SU-DHL-6 (cell line): ENCODE results near the gene LRRC7.

ENCODE experiments used
- EZH2phosphoT487 ChIP-seq: fragments of 200-600 bp; sonication (generic), shearing (Covaris generic); conservative IDR thresholded peaks from 2 replicates; pipeline ENCODE4 v1.6.1; 2018; ENCODE audit warnings: mild to moderate bottlenecking, antibody characterized with exemption, low read length, moderate library complexity, mixed read lengths
- TF ChIP-seq, protein P1 (sequence below): fragments of 200-600 bp; sonication (generic); IDR thresholded peaks from one replicate; pipeline ENCODE4 v1.5.1; 2017; ENCODE audit warnings: antibody characterized with exemption, mild to moderate bottlenecking, low read length, moderate library complexity; ENCODE audit not compliant: insufficient read depth, poor library complexity, severe bottlenecking

DNA sequence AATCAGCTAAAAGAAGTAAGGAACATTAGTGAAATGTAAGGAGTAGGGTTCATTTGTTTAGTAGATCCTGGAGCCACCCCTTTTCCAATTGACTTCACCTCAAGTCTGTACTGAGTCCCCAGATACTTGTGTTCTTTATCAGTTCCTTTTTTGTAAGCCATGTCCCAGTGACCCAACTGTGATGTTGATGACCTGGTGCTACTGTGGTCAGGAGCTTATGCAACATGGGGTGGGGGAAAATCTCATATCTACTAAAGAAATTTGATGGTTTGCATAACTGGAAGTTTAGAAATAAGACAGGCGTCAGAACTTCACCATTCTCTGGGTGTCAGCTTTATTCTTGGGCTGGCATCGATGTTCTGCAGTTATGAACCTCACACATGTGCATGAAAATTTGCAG, 120.5 kb downstream of the LRRC7 start:
- no peak for TF ChIP-seq EZH2phosphoT487
- TF ChIP-seq, protein P1, sequence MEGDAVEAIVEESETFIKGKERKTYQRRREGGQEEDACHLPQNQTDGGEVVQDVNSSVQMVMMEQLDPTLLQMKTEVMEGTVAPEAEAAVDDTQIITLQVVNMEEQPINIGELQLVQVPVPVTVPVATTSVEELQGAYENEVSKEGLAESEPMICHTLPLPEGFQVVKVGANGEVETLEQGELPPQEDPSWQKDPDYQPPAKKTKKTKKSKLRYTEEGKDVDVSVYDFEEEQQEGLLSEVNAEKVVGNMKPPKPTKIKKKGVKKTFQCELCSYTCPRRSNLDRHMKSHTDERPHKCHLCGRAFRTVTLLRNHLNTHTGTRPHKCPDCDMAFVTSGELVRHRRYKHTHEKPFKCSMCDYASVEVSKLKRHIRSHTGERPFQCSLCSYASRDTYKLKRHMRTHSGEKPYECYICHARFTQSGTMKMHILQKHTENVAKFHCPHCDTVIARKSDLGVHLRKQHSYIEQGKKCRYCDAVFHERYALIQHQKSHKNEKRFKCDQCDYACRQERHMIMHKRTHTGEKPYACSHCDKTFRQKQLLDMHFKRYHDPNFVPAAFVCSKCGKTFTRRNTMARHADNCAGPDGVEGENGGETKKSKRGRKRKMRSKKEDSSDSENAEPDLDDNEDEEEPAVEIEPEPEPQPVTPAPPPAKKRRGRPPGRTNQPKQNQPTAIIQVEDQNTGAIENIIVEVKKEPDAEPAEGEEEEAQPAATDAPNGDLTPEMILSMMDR = no peak
